ENCODE measurements around the gene HRH1. TPM values are rescaled to one million over a fixed set of nuclear protein-coding genes. Genes with fewer than 3 reads are reported as not detected.

Gene HRH1
- total RNA-seq, 1 donor from 2014 or later: 14.6 TPM

GRCh38 chr3:11273891-11274291 lies 119.6 kb downstream of the HRH1 start:
- no peak for DNase-seq (ENCODE audit: low read depth, low spot score)

GRCh38 chr3:11274566-11275142 lies 120.4 kb downstream of the HRH1 start:
- DNase-seq (ENCODE audit: low read depth, low spot score): no peak

- no peak for DNase-seq (ENCODE audit: low read depth, low spot score)
These were observed 121.6 kb downstream of the HRH1 start for GRCh38 chr3:11275926-11276325.

DNA sequence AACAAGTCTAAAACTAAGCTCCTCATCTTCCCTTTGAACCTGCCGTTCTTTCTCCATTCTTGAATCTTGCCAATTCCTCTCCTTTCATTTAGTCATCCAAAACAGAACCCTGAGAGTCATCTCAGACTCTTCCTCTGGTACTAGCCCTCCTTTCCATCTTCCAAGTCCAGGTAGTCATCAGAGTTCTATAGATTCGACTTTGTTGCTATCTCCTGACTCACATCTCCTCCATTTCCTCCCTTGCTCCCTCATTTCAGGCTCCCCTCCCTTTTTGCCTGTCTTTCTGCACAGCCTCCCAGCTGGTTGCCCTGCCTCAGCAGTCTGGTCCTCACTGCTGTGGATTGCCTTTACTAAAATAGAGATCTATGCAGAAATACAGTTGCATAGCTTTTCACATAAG lies 122.6 kb downstream of the HRH1 start:
- no peak for DNase-seq (ENCODE audit: low read depth, low spot score)

GRCh38 chr3:11282250-11283138 lies 128.2 kb downstream of the HRH1 start:
- no peak for DNase-seq (ENCODE audit: low read depth, low spot score)

DNA sequence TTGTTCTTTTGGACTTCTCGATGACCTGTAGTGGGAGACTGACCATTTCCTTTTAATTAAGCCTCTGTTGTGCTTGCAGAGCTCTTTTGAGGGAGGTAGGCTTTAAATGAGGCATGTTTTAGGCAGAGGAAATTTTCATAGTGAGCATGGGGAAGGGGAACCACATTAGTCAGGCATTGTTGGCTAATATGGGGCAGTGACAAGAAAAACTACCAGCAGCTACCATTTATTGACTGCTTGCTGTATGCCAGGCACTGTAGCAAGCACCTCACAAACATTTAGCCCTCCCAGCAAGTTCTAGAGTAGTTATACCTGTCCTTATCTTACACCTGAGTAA lies 128.8 kb downstream of the HRH1 start:
- DNase-seq (ENCODE audit: low read depth, low spot score): no peak

DNA sequence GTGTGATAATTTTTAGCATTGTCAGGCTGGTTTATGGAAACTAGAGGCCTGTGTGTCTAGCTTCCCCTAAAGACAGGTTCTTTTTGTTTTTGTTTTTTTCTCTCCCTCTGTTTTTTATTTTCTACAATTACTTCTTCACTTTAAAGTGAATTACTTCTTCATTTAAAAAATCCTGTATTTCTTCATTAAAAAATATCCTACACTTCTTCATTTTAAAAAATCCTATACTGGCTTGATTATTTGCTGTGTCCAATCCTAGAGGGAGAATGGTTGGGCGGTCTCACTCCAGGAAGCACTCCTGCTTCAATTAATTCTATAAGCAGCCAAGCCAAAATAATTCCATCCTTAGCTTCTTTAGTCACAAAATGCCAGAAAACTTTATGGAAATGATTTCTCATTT lies 129.7 kb downstream of the HRH1 start:
- DNase-seq (ENCODE audit: low read depth, low spot score): no peak

DNA sequence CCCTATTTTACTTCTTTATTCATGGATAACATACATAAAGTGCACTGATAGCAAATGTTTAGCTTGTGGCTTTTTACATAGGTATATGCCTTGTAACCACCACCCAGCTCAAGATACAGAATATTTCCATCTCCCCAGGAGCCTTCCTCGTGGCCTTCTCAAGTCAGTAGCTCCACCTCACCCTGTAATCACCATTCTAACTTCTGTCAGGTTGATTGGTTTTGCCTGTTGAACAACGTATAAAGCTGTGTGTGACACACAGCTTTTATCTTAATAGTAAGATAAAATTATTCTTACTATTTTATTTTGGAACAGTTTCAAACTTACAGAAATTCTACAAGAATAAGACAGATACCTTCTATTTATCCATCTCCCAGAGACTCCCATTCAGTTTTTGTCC lies 131.2 kb downstream of the HRH1 start:
- DNase-seq (ENCODE audit: low read depth, low spot score): no peak

DNA sequence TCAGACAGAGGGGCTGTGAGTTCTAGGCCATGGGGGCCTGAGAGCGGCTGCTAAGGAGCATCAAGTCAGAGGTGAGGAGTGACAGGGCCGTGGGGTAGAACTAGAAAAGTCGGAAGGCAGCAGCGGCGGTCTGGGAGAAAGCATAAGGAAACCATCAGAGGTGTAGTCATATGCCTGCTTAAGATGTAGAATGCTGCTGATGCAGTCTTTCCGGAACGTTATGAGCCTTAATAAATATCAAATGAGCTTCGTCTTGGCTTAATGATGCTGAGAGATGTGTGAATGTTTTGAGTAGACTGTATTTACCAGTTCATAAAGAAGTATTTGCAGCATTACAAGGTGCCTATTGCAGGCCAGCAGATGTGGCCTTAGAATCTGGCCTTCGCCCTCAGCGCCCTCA lies 133.1 kb downstream of the HRH1 start:
- DNase-seq (ENCODE audit: low read depth, low spot score): no peak

DNA sequence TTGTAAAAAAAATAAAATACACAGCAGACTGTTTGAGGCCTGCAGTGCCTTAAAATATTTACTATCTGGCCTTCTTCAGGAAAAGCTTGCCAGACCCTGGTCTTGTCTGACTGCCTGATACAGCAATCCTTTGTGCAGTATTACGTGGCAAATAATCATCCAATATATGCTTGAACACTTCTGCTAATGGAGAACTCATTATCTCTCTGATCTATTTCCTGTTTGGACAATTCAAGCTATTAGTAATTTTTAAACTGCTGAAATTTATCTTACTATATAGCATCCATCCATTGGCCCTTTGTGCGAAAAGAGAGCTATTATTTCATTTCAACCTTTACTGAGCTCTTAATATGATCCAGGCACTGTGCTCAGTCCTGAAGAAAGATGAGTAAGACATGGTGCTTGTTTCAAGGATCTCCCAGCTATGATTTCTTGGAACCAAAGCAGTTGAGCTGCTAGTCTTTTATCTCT lies 133.8 kb downstream of the HRH1 start:
- no peak for DNase-seq (ENCODE audit: low read depth, low spot score)

DNA sequence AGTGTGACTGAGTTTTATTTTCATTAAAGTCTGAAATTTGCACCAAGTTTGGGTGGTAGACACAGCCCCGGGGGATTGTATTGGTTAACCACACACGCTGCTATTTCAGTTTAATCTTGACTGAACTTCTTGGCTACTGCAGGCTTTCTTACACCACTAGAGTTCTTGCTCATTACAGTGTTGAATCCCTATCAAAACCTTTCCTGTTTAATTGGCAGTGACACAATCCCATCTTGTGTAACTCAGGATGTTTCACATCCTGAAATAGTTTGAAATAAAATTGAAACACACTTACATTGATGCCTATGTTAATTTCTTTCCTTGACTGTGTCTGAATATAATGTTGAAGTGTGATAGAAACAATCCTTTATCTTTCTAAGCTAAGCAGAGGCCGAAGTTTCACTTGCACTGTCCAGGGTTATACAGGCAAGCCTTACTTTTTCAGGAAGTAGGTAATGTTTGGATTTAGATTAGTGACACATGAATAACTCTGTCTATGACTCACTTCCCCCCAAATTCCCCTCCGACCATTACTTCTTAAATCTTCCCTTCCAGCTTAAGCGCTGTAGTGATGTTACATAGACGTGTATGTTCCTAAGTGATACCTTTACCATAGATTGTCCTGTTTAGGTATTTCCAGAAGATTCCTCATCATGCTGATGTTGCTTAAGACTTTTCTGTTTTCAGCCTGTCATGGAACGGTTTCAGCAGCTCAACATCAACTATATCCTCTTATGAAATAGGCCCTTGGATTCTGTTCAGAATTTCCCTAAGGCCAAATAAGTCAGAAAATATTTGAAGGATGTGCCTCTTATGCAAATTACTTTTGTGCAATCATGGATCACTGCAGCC lies 134.7 kb downstream of the HRH1 start:
- peak; percentile 79 for DNase-seq (ENCODE audit: low read depth, low spot score)

- no peak for DNase-seq (ENCODE audit: low read depth, low spot score)
These were observed 135.6 kb downstream of the HRH1 start for GRCh38 chr3:11289864-11290263.

DNA sequence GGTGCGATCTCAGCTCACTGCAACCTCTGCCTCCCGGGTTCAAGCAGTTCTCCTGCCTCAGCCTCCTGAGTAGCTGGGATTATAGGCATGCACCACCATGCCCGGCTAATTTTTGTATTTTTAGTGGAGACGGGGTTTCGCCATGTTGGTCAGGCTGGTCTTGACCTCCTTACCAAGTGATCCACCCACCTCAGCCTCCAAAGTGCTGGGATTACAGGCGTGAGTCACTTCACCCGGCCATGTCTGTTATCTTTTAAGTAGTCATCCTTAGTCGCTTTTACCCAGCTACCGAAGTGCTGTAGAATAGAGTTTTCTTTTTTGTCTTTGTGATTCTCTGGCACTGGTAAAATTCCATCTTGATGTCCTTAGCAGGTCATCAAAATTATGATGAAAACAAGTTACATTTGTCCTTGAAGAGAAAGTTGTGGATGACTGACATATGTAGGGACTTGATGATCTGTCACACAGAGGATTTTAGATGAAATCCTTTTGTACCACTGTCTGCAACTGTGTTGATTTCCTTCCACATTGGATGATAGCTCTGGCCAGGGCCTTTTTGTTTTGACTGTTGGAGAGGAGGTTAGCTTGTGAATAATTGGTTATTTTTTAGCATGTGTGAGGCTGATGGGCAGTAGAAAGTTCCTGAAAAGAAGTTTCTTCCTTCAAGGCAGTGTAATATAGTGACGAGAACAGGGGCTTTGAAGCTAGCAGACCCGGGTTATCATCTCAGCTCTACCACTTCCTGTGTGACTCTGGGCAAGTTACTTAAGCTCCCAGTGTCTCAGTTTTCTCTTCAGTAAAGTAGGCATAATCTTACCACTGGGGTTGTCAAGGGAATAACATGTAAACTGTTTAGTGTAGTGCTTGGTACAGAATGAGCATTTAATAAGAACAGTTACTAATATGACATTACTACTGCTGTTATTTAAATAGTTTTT lies 136.7 kb downstream of the HRH1 start:
- no peak for DNase-seq (ENCODE audit: low read depth, low spot score)

- no peak for DNase-seq (ENCODE audit: low read depth, low spot score)
These were observed 137.5 kb downstream of the HRH1 start for GRCh38 chr3:11291808-11292207.

- no peak for DNase-seq (ENCODE audit: low read depth, low spot score)
These were observed 142.8 kb downstream of the HRH1 start for GRCh38 chr3:11297126-11297525.

DNA sequence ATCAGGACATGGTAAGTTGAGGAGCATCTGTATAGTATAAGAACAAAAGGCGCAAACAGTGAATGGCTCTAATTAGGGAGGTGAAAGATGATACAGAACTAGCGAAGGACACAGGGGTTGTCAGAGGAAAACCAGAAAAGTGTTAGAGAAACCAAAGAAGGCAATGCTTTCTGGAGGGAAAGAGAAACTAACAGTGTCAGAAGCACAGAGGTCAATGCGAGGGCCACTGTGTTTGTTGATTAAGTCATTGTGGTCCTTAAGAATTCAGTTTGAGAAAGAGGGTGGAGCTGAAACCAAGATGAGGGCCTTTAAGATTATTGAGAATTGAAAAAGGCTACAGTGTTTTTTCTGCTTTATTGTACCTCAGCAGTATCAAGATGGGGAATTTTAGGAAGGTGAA lies 146.7 kb downstream of the HRH1 start:
- DNase-seq (ENCODE audit: low read depth, low spot score): no peak

DNA sequence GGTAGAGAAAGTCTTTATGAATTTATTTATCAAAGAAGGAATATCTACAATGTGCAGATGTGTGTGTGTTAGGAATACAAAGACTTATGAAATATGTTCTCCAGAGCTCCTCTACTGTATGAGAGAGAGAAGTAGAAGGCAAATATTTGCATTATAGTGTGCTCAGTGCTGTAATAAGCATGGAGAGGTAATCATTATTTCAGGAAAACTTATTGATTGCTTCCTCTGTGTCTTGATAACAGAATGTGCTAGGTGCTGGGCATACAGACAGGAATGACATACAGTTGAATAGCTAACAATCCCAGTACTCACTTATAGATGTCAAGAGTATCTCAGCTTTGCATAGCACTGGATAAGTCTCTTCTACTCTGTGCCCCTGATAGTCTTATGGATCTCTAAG lies 148.2 kb downstream of the HRH1 start:
- DNase-seq (ENCODE audit: low read depth, low spot score): no peak

GRCh38 chr3:11304175-11304574 lies 149.9 kb downstream of the HRH1 start:
- no peak for DNase-seq (ENCODE audit: low read depth, low spot score)

GRCh38 chr3:11305509-11305908 lies 151.2 kb downstream of the HRH1 start:
- DNase-seq (ENCODE audit: low read depth, low spot score): no peak

GRCh38 chr3:11306817-11307589 lies 152.7 kb downstream of the HRH1 start:
- peak; percentile 13 for DNase-seq (ENCODE audit: low read depth, low spot score)

Measured in pulmonary artery endothelial cell (primary cell).